ENCODE results near the gene HSPA5. TPM values are rescaled to one million over a fixed set of nuclear protein-coding genes. Genes with fewer than 3 reads are reported as not detected.
"Not testable (repeated sequence)": the region's sequence is repeated elsewhere in the genome, so short reads cannot be mapped to it uniquely, and the experiment has no call there.

Gene HSPA5
- total RNA-seq, 1 experiment from 2014 or later = 288 TPM

GRCh38 chr9:125227761-125228160 lies 13.4 kb downstream of the HSPA5 start:
- Histone ChIP-seq H3K9me3 (no peaks in the 10 kb centered on the region), H3K4me3 (ENCODE audit: low read depth, low read length) (no peak overlapping the region), H3K4me1 (no peaks in the 10 kb centered on the region), H3K27me3 (replicated peaks; ENCODE audit: control insufficient read depth, insufficient read depth, low read length) (no peaks in the 10 kb centered on the region), H3K36me3 (ENCODE audit: control insufficient read depth, insufficient read depth, low read length) (no peaks in the 10 kb centered on the region)
- H3K27me3 Mint-ChIP-seq (ENCODE audit: insufficient read depth, unreplicated experiment) = no peaks in the 10 kb centered on the region
- no peaks in the 10 kb centered on the region for H3K9me3 Mint-ChIP-seq (ENCODE audit: unreplicated experiment)
- BruUV-seq (replicated peaks) = no TSS peak
- no peak overlapping the region for H3K4me3 Mint-ChIP-seq (ENCODE audit: unreplicated experiment)
- no peak for TF ChIP-seq CTCF (IDR thresholded peaks at IDR 0.05; ENCODE audit: insufficient read depth in 1 of 2, low read depth in 1 of 2, low read length in 1 of 2, severe bottlenecking in 1 of 2, unreplicated experiment in 1 of 2)
- H3K27ac Mint-ChIP-seq (ENCODE audit: unreplicated experiment) = no peak overlapping the region
- CTCF ChIA-PET = no interaction called here
- intact Hi-C loops (cut with micrococcal nuclease; ENCODE audit: unreplicated experiment) = no loop called here
- H3K36me3 Mint-ChIP-seq (ENCODE audit: insufficient read depth, unreplicated experiment) = peaks cover 20% of the 10 kb centered on the region
- POLR2A ChIA-PET = interaction anchor here (0.6 kb wide), 1 partner anchor 14 kb away, joined by 3 read pairs; the partner anchor contains the start of gene HSPA5
- H3K4me1 Mint-ChIP-seq (ENCODE audit: low read depth, unreplicated experiment) = no peaks in the 10 kb centered on the region
- DNase-seq = no peak

- H3K4me1 ChIP-seq; H3K4me1 Mint-ChIP-seq (ENCODE audit: low read depth, unreplicated experiment); H3K4me3 ChIP-seq (ENCODE audit: low read depth, low read length); DNase-seq; H3K9me3 Mint-ChIP-seq (ENCODE audit: unreplicated experiment); H3K27me3 ChIP-seq (replicated peaks; ENCODE audit: control insufficient read depth, insufficient read depth, low read length); H3K9me3 ChIP-seq; H3K27ac Mint-ChIP-seq (ENCODE audit: unreplicated experiment); BruUV-seq (replicated peaks); H3K27me3 Mint-ChIP-seq (ENCODE audit: insufficient read depth, unreplicated experiment); POLR2A ChIA-PET; H3K4me3 Mint-ChIP-seq (ENCODE audit: unreplicated experiment); H3K36me3 ChIP-seq (ENCODE audit: control insufficient read depth, insufficient read depth, low read length); CTCF ChIA-PET; intact Hi-C loops (cut with micrococcal nuclease; ENCODE audit: unreplicated experiment): not testable (repeated sequence)
- H3K36me3 Mint-ChIP-seq (ENCODE audit: insufficient read depth, unreplicated experiment) = peaks cover 27% of the 10 kb centered on the region
Observed at GRCh38 chr9:125224858-125225257, 16.3 kb downstream of the HSPA5 start.

GRCh38 chr9:125218621-125219020 lies 22.5 kb downstream of the HSPA5 start:
- no TSS peak for BruUV-seq (replicated peaks)
- intact Hi-C loops (cut with micrococcal nuclease; ENCODE audit: unreplicated experiment) = no loop called here

More at GRCh38 chr9:125218621-125219020, 22.5 kb downstream of the HSPA5 start:
- ChIA-PET POLR2A (no interaction called here), CTCF (no interaction called here)
- Histone ChIP-seq H3K9me3 (no peaks in the 10 kb centered on the region), H3K4me3 (ENCODE audit: low read depth, low read length) (no peak overlapping the region), H3K4me1 (no peaks in the 10 kb centered on the region), H3K36me3 (ENCODE audit: control insufficient read depth, insufficient read depth, low read length) (no peaks in the 10 kb centered on the region), H3K27me3 (replicated peaks; ENCODE audit: control insufficient read depth, insufficient read depth, low read length) (no peaks in the 10 kb centered on the region)
- no peaks in the 10 kb centered on the region for H3K4me1 Mint-ChIP-seq (ENCODE audit: low read depth, unreplicated experiment)
- H3K9me3 Mint-ChIP-seq (ENCODE audit: unreplicated experiment) = no peaks in the 10 kb centered on the region
- TF ChIP-seq CTCF (IDR thresholded peaks at IDR 0.05; ENCODE audit: insufficient read depth in 1 of 2, low read depth in 1 of 2, low read length in 1 of 2, severe bottlenecking in 1 of 2, unreplicated experiment in 1 of 2) = no peak
- no peak overlapping the region for H3K4me3 Mint-ChIP-seq (ENCODE audit: unreplicated experiment)
- no peak overlapping the region for H3K27ac Mint-ChIP-seq (ENCODE audit: unreplicated experiment)
- no peak for DNase-seq
- H3K27me3 Mint-ChIP-seq (ENCODE audit: insufficient read depth, unreplicated experiment) = no peaks in the 10 kb centered on the region
- H3K36me3 Mint-ChIP-seq (ENCODE audit: insufficient read depth, unreplicated experiment) = peaks cover 34% of the 10 kb centered on the region

Measured in Caco-2 (cell line).